ENCODE measurements around the gene MYL5. TPM values are rescaled to one million over a fixed set of nuclear protein-coding genes. Genes with fewer than 3 reads are reported as not detected.

Gene MYL5
- total and polyA plus RNA-seq, 3 experiments from 2014 or later: 5.2 to 19.5 (median 17.1) TPM

GRCh38 chr4:680551-680927 is 6.2 kb downstream of the MYL5 start:
- Mint-ChIP-seq H3K4me3 (peak overlapping the region; percentile 61 to 88 (median 66)), H3K9me3 (no peaks in the 10 kb centered on the region), H3K27me3 (peaks cover under 1 to 6% of the 10 kb centered on the region in 2 donors), H3K4me1 (peaks cover 0 to 28% (median 6%) of the 10 kb centered on the region in 3 donors), H3K36me3 (no peaks in the 10 kb centered on the region), H3K27ac (peak overlapping the region in 6 of 8 donors; percentile 77 to 84 (median 82))
- no peaks in the 10 kb centered on the region for H3K9me3 ChIP-seq (ENCODE audit: low read length)
- peak in 1 of 5 donors; percentile 42 for DNase-seq
- H3K27me3 ChIP-seq (ENCODE audit: insufficient read depth, low read length, poor library complexity, severe bottlenecking): no peaks in the 10 kb centered on the region
- ChIA-PET POLR2A (interaction anchor here (1.3 kb wide), 1 partner anchor 16 kb away, joined by 4 read pairs; no protein-coding TSS in a partner anchor), CTCF (no interaction called here)
- H3K4me1 ChIP-seq (ENCODE audit: insufficient read depth, low read length): peaks cover under 1% of the 10 kb centered on the region
- H3K27ac ChIP-seq (ENCODE audit: low read depth, low read length): no peak overlapping the region
- H3K36me3 ChIP-seq (ENCODE audit: insufficient read depth, low read length): no peaks in the 10 kb centered on the region
- H3K4me3 ChIP-seq (ENCODE audit: low read length): peak overlapping the region; percentile 41

GRCh38 chr4:680928-681645 is 6.7 kb downstream of the MYL5 start:
- H3K27ac Mint-ChIP-seq: peak overlapping the region in 6 of 8 donors; percentile 77 to 84 (median 82)
- H3K4me1 ChIP-seq (ENCODE audit: insufficient read depth, low read length): no peaks in the 10 kb centered on the region
- H3K27ac ChIP-seq (ENCODE audit: low read depth, low read length): no peak overlapping the region
- DNase-seq: peak; percentile 32 to 77 (median 53)
- H3K27me3 ChIP-seq (ENCODE audit: insufficient read depth, low read length, poor library complexity, severe bottlenecking): no peaks in the 10 kb centered on the region
- no peaks in the 10 kb centered on the region for H3K36me3 ChIP-seq (ENCODE audit: insufficient read depth, low read length)
- H3K27me3 Mint-ChIP-seq: peaks cover 2 to 7% of the 10 kb centered on the region in 2 donors
- POLR2A ChIA-PET: interaction anchor here (1.3 kb wide), 1 partner anchor 17 kb away, joined by 4 read pairs; no protein-coding TSS in a partner anchor
- H3K4me3 Mint-ChIP-seq: peak overlapping the region; percentile 61 to 88 (median 66)
- H3K9me3 ChIP-seq (ENCODE audit: low read length): no peaks in the 10 kb centered on the region
- peak overlapping the region; percentile 41 for H3K4me3 ChIP-seq (ENCODE audit: low read length)
- no peaks in the 10 kb centered on the region for H3K9me3 Mint-ChIP-seq
- peaks cover 0 to 27% (median 6%) of the 10 kb centered on the region in 3 donors for H3K4me1 Mint-ChIP-seq
- no peaks in the 10 kb centered on the region for H3K36me3 Mint-ChIP-seq
- CTCF ChIA-PET: no interaction called here

GRCh38 chr4:681736-682451 is 7.6 kb downstream of the MYL5 start:
- peak overlapping the region in 4 of 7 donors; percentile 22 to 49 (median 32) for H3K4me3 Mint-ChIP-seq
- H3K27ac Mint-ChIP-seq: peak overlapping the region in 1 of 8 donors; percentile 50

GRCh38 chr4:682490-683172 is 8.3 kb downstream of the MYL5 start:
- H3K4me1 Mint-ChIP-seq: peaks cover 0 to 27% (median 6%) of the 10 kb centered on the region in 3 donors
- peaks cover 2 to 9% of the 10 kb centered on the region in 2 donors for H3K27me3 Mint-ChIP-seq
- no peaks in the 10 kb centered on the region for H3K36me3 Mint-ChIP-seq
- ChIA-PET CTCF (no interaction called here), POLR2A (no interaction called here)
- Histone ChIP-seq H3K9me3 (ENCODE audit: low read length) (no peaks in the 10 kb centered on the region), H3K27me3 (ENCODE audit: insufficient read depth, low read length, poor library complexity, severe bottlenecking) (no peaks in the 10 kb centered on the region), H3K4me3 (ENCODE audit: low read length) (no peak overlapping the region), H3K27ac (ENCODE audit: low read depth, low read length) (no peak overlapping the region), H3K4me1 (ENCODE audit: insufficient read depth, low read length) (no peaks in the 10 kb centered on the region), H3K36me3 (ENCODE audit: insufficient read depth, low read length) (no peaks in the 10 kb centered on the region)
- DNase-seq: no peak
- H3K9me3 Mint-ChIP-seq: no peaks in the 10 kb centered on the region
- H3K27ac Mint-ChIP-seq: no peak overlapping the region
- H3K4me3 Mint-ChIP-seq: peak overlapping the region in 3 of 7 donors; percentile 22 to 49 (median 32)

More at GRCh38 chr4:681736-682451, 7.6 kb downstream of the MYL5 start:
- no peaks in the 10 kb centered on the region for H3K9me3 Mint-ChIP-seq
- Histone ChIP-seq H3K27ac (ENCODE audit: low read depth, low read length) (no peak overlapping the region), H3K36me3 (ENCODE audit: insufficient read depth, low read length) (no peaks in the 10 kb centered on the region), H3K4me1 (ENCODE audit: insufficient read depth, low read length) (no peaks in the 10 kb centered on the region), H3K9me3 (ENCODE audit: low read length) (no peaks in the 10 kb centered on the region), H3K4me3 (ENCODE audit: low read length) (no peak overlapping the region), H3K27me3 (ENCODE audit: insufficient read depth, low read length, poor library complexity, severe bottlenecking) (no peaks in the 10 kb centered on the region)
- peak in 4 of 5 donors; percentile 37 to 74 (median 58) for DNase-seq
- peaks cover 0 to 27% (median 6%) of the 10 kb centered on the region in 3 donors for H3K4me1 Mint-ChIP-seq
- H3K36me3 Mint-ChIP-seq: no peaks in the 10 kb centered on the region
- ChIA-PET CTCF (no interaction called here), POLR2A (no interaction called here)
- H3K27me3 Mint-ChIP-seq: peaks cover 2 to 7% of the 10 kb centered on the region in 2 donors

GRCh38 chr4:683247-683897 is 9.0 kb downstream of the MYL5 start:
- Histone ChIP-seq H3K36me3 (ENCODE audit: insufficient read depth, low read length) (no peaks in the 10 kb centered on the region), H3K4me1 (ENCODE audit: insufficient read depth, low read length) (no peaks in the 10 kb centered on the region), H3K27ac (ENCODE audit: low read depth, low read length) (no peak overlapping the region), H3K9me3 (ENCODE audit: low read length) (no peaks in the 10 kb centered on the region), H3K4me3 (ENCODE audit: low read length) (no peak overlapping the region), H3K27me3 (ENCODE audit: insufficient read depth, low read length, poor library complexity, severe bottlenecking) (no peaks in the 10 kb centered on the region)
- ChIA-PET POLR2A (no interaction called here), CTCF (no interaction called here)
- H3K4me1 Mint-ChIP-seq: peaks cover 0 to 32% (median 6%) of the 10 kb centered on the region in 3 donors
- DNase-seq: no peak
- peaks cover 2 to 12% of the 10 kb centered on the region in 2 donors for H3K27me3 Mint-ChIP-seq
- H3K36me3 Mint-ChIP-seq: no peaks in the 10 kb centered on the region
- H3K4me3 Mint-ChIP-seq: peak overlapping the region in 1 of 7 donors; percentile 54
- H3K9me3 Mint-ChIP-seq: no peaks in the 10 kb centered on the region
- no peak overlapping the region for H3K27ac Mint-ChIP-seq

- H3K4me3 Mint-ChIP-seq: no peak overlapping the region
- peak in 2 of 5 donors; percentile 27 for DNase-seq
- H3K27ac Mint-ChIP-seq: no peak overlapping the region
- no peaks in the 10 kb centered on the region for H3K36me3 Mint-ChIP-seq
- H3K9me3 Mint-ChIP-seq: no peaks in the 10 kb centered on the region
- no peaks in the 10 kb centered on the region for H3K4me1 ChIP-seq (ENCODE audit: insufficient read depth, low read length)
- no peaks in the 10 kb centered on the region for H3K36me3 ChIP-seq (ENCODE audit: insufficient read depth, low read length)
- CTCF ChIA-PET: interaction anchor here (0.6 kb wide), 1 partner anchor 9 kb away, joined by 3 read pairs; no protein-coding TSS in a partner anchor
- peaks cover 2 to 12% of the 10 kb centered on the region in 2 donors for H3K27me3 Mint-ChIP-seq
- H3K9me3 ChIP-seq (ENCODE audit: low read length): no peaks in the 10 kb centered on the region
- H3K27me3 ChIP-seq (ENCODE audit: insufficient read depth, low read length, poor library complexity, severe bottlenecking): no peaks in the 10 kb centered on the region
- peaks cover 0 to 32% (median 6%) of the 10 kb centered on the region in 3 donors for H3K4me1 Mint-ChIP-seq
- H3K27ac ChIP-seq (ENCODE audit: low read depth, low read length): no peak overlapping the region
- H3K4me3 ChIP-seq (ENCODE audit: low read length): no peak overlapping the region
- POLR2A ChIA-PET: interaction anchor here (0.6 kb wide), 1 partner anchor 8 kb away, joined by 4 read pairs; no protein-coding TSS in a partner anchor
Measured at GRCh38 chr4:683982-684622, 9.8 kb downstream of the MYL5 start.

GRCh38 chr4:684623-685327 is 10.4 kb downstream of the MYL5 start:
- H3K27me3 Mint-ChIP-seq: peaks cover 2 to 12% of the 10 kb centered on the region in 2 donors
- peak overlapping the region in 1 of 7 donors; percentile 54 for H3K4me3 Mint-ChIP-seq
- ChIA-PET CTCF (interaction anchor here (0.6 kb wide), 1 partner anchor 9 kb away, joined by 3 read pairs; no protein-coding TSS in a partner anchor), POLR2A (interaction anchor here (0.6 kb wide), 1 partner anchor 9 kb away, joined by 4 read pairs; no protein-coding TSS in a partner anchor)
- no peaks in the 10 kb centered on the region for H3K9me3 ChIP-seq (ENCODE audit: low read length)
- H3K4me3 ChIP-seq (ENCODE audit: low read length): no peak overlapping the region
- H3K27ac ChIP-seq (ENCODE audit: low read depth, low read length): no peak overlapping the region
- no peaks in the 10 kb centered on the region for H3K27me3 ChIP-seq (ENCODE audit: insufficient read depth, low read length, poor library complexity, severe bottlenecking)
- H3K4me1 Mint-ChIP-seq: peaks cover 0 to 32% (median 6%) of the 10 kb centered on the region in 3 donors
- H3K36me3 Mint-ChIP-seq: no peaks in the 10 kb centered on the region
- no peaks in the 10 kb centered on the region for H3K9me3 Mint-ChIP-seq
- peak overlapping the region in 2 of 8 donors; percentile 1 to 36 for H3K27ac Mint-ChIP-seq
- no peaks in the 10 kb centered on the region for H3K4me1 ChIP-seq (ENCODE audit: insufficient read depth, low read length)
- no peak for DNase-seq
- no peaks in the 10 kb centered on the region for H3K36me3 ChIP-seq (ENCODE audit: insufficient read depth, low read length)
